22Rv1 (cell line): ENCODE results near the gene MAD1L1.

Source experiments
- H3K27ac ChIP-seq: fragments of 450-650 bp; 2 replicates; pipeline ENCODE4 v1.5.1; 2017
- ZFX ChIP-seq: fragments of 450-650 bp; IDR thresholded peaks from 2 replicates; pipeline ENCODE4 v1.6.1; 2017; ENCODE audit warnings: antibody characterized with exemption, borderline replicate concordance
- TF ChIP-seq, protein P1 (sequence below): fragments of 450-650 bp; IDR thresholded peaks from 2 replicates; pipeline ENCODE4 v1.5.1; 2017; ENCODE audit warnings: mild to moderate bottlenecking

Gene MAD1L1

DNA sequence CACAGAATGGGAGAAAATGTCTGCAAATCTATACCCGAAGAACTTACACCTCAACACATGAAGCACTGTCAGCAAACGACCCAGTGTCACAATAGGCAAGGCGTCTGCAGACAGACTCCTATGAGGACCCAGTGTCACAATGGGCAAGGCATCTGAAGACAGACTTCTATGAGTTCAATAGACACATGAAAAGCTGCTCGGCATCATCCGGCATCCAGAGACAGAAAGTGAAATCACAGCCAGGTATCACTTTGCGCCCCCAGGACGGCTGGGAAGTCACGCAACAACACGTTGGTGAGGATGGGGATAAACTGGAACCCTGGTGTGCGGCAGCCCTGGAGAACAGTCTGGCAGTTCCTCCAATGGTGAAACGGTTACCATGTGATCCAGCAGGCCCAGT, 289.4 kb downstream of the MAD1L1 start:
- H3K27ac ChIP-seq = no peak overlapping the region
- TF ChIP-seq, protein P1, sequence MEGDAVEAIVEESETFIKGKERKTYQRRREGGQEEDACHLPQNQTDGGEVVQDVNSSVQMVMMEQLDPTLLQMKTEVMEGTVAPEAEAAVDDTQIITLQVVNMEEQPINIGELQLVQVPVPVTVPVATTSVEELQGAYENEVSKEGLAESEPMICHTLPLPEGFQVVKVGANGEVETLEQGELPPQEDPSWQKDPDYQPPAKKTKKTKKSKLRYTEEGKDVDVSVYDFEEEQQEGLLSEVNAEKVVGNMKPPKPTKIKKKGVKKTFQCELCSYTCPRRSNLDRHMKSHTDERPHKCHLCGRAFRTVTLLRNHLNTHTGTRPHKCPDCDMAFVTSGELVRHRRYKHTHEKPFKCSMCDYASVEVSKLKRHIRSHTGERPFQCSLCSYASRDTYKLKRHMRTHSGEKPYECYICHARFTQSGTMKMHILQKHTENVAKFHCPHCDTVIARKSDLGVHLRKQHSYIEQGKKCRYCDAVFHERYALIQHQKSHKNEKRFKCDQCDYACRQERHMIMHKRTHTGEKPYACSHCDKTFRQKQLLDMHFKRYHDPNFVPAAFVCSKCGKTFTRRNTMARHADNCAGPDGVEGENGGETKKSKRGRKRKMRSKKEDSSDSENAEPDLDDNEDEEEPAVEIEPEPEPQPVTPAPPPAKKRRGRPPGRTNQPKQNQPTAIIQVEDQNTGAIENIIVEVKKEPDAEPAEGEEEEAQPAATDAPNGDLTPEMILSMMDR = no peak

GRCh38 chr7:1942941-1943289, 289.8 kb downstream of the MAD1L1 start:
- TF ChIP-seq ZFX = no peak
- TF ChIP-seq, protein P1 = no peak

GRCh38 chr7:1942243-1942940, 290.4 kb downstream of the MAD1L1 start:
- no peak overlapping the region for H3K27ac ChIP-seq
- TF ChIP-seq ZFX = no peak
- TF ChIP-seq, protein P1 = no peak

More at GRCh38 chr7:1942941-1943289, 289.8 kb downstream of the MAD1L1 start:
- no peak overlapping the region for H3K27ac ChIP-seq

DNA sequence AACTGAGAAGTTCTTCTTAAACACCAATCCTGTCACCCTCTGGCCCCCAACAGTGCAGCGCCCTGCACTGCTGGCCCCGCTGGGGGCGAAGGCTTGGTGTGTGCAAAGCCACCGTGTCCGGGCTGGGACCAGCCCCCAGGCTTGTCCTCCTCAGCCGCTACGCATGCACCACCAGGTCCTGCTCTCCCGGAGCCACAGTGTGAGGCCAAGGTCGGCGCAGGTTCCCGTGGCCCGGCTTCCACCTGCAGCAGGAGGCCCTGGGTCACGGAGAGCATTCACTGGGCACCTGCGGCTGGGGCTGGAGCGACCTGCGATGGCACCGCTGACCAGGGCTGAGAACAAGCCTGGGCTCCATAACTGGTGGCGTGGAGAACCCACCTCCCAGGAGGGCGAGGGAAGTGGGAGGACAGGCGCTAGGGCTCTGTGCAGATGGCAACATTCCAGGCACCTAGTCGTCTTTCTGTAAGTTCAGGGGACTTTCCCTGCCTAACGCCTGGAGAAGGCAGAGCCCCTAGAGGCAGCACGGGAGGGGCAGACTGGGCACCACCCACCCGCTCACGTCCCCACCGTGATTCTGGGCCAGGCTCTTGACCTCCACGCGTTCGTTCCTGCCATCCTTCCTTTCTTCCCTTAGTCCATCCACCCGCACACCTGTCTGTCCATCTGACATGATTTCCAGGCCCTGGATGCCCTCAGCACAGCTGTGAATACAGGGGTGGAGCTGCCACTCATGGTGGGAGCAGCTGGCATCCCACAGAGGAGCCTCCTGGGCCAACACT, 291.1 kb downstream of the MAD1L1 start:
- no peak overlapping the region for H3K27ac ChIP-seq
- no peak for TF ChIP-seq ZFX
- TF ChIP-seq, protein P1 = no peak

- no peak for TF ChIP-seq ZFX
- TF ChIP-seq, protein P1 = no peak
- H3K27ac ChIP-seq = no peak overlapping the region
Observed at GRCh38 chr7:1940863-1941262, 291.9 kb downstream of the MAD1L1 start.

DNA sequence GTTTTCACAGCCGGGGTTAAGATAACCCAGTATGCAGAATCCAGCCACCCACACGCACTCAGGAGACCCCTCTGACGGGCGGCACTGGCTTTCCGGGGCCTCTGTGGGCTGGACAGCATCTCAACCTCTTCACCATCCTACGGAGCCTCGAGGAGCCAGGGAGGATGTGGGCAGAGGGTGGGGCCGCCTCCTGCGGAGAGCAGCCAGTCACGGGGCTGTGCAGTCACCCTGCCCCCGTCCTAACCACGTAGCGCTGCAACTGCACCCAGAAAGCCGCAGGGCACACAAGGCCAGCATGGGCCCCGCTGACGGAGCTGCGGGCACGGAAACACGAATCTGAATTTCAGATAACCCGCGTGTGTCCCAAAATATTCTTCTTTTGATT, 292.4 kb downstream of the MAD1L1 start:
- no peak for TF ChIP-seq ZFX
- TF ChIP-seq, protein P1 = no peak

More for the DNA sequence above, 292.4 kb downstream of the MAD1L1 start:
- H3K27ac ChIP-seq = no peak overlapping the region
